DMS153 (cell line): ENCODE results near the gene ABCB11.

ENCODE experiments used
- DNase-seq: peaks from one replicate; lab custom pipeline; 2025; lab: John Stamatoyannopoulos, UW

ABCB11 gene

DNA sequence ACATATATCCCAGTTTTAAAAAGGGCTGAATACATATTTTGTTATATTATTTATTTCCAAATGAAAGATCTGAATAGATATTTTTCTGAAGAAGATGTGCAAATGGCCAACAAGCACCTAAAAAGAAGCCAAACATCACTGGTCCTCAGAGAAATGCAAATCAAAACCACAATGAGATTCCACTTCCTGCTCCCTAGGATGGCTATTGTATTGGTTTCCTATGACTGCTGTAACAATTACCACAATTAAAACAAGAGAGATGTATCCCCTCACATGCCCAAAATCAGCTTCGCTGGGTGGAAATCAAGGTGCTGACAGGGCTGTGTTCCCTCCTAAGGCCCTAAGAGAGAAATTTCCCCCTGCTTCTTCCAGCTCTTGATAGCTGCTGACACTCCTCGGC lies 23.2 kb downstream of the ABCB11 start:
- no peak for DNase-seq

DNA sequence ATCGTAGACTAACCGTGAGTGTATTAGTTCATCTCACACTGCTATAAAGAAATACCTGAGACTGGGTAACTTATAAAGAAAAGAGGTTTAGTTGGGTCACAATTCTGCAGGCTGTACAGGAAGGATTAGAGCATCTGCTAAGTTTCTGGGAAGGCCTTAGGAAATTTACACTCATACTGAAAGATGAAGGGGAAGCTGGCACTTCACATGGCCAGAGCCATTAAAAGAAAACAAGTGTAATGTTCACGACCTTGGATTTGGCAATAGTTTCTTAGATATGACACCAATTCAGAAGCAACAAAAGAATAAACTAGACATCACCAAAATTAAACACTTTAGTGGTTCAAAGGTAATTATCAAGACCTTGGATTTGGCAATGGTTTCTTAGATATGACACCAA lies 23.8 kb downstream of the ABCB11 start:
- DNase-seq = no peak

GRCh38 chr2:169006665-169007064 lies 24.5 kb downstream of the ABCB11 start:
- no peak for DNase-seq

DNA sequence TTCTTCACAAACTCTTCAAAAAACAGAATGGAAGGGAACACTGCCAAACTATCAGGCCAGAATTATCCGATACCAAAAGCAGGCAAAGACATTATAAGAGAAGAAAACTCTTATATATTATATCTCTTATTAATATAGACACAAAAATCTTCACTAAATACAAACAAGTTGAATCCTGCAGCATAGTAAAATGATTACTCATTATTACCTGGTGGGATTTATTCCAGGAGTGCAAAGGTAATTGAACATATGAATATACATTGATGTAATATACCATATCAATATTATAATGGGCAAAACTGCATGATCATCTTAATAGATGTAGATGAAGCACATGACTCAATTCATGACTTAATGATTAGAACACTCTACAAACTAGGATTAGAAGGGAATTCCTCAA lies 25.1 kb downstream of the ABCB11 start:
- no peak for DNase-seq

- no peak for DNase-seq
Observed at GRCh38 chr2:169005080-169005598, 26.0 kb downstream of the ABCB11 start.

DNA sequence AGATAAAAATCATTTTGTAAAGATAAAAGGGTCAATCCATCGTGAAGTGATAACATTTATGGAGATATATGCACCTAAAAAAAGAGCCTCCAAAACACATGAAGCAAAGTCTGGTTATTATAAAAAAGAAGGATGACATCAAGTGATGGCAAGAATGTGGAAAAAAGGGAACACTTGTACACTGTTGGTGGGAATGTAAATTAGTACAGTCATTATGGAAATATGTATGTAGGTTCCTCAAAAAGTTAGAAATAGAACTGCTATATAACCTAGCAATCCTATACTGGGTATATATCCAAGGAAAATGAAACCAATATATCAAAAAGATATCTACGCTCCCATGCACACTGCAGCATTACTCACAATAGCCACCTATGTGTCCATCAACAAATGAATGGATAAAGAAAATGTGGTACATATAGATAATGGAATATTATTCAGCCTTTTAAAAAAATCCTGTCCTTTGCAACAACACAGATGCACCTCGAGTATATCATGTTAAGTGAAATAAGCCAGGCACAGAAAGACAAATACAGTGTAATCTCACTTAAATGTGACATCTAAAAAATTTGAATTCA lies 28.9 kb downstream of the ABCB11 start:
- DNase-seq = no peak

DNA sequence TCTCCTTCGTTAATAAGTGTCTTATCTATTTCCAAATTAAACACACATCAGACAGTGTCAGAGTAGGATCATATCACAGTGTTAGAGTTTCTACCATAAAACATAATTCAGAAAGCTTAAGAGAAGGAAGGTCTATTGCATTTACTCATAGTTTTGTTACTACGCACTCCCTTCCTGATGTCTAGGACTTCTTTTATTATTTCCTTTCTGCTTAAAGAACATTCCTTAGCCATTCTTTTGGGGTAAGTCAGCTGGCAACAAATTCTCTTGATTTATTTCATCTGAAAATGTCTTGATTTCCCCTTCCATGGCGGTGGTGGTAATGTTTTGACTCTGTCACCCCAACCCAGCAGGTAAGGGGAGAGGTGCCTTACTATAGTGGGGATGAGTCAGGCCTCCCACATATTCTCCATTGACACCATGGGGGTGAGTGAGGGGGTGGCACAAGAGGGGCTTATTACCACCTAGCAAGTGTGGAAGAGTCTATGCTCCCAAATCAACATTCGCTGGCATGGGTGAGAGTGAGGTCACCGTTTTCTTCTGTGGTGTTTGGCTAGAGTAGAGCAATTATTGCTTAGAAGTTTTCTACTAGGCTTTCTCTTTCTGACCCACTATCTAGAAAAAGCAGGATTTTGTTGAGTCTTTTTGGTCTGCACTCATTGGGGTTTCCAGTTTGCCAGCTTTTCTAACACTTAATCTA lies 29.9 kb downstream of the ABCB11 start:
- no peak for DNase-seq

GRCh38 chr2:168999668-169000213 lies 31.4 kb downstream of the ABCB11 start:
- no peak for DNase-seq

GRCh38 chr2:168998609-168999211 lies 32.4 kb downstream of the ABCB11 start:
- no peak for DNase-seq

- DNase-seq = no peak
Observed at GRCh38 chr2:168997794-168998193, 33.3 kb downstream of the ABCB11 start.

GRCh38 chr2:168997118-168997521 lies 34.0 kb downstream of the ABCB11 start:
- DNase-seq = no peak

DNA sequence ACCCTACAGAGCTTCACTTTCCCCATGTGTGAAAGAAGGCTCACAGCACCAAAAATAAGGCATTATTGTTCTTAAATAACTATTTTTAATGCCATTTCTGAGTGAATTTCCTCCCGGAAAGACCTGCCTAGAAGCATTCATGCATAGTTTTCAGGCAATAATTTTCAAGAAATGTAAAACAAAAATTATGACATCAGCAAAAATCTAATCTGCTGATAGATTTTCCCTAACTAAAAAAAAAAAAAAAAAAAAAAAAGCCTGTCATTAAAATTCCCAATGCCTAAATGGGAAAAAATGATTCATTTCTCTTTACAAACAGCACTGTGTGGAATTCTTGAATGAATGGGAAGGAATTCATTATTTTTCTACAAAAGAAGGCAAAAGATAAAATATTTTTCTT lies 35.4 kb downstream of the ABCB11 start:
- DNase-seq = no peak

GRCh38 chr2:168993538-168993937 lies 37.6 kb downstream of the ABCB11 start:
- DNase-seq = no peak

DNA sequence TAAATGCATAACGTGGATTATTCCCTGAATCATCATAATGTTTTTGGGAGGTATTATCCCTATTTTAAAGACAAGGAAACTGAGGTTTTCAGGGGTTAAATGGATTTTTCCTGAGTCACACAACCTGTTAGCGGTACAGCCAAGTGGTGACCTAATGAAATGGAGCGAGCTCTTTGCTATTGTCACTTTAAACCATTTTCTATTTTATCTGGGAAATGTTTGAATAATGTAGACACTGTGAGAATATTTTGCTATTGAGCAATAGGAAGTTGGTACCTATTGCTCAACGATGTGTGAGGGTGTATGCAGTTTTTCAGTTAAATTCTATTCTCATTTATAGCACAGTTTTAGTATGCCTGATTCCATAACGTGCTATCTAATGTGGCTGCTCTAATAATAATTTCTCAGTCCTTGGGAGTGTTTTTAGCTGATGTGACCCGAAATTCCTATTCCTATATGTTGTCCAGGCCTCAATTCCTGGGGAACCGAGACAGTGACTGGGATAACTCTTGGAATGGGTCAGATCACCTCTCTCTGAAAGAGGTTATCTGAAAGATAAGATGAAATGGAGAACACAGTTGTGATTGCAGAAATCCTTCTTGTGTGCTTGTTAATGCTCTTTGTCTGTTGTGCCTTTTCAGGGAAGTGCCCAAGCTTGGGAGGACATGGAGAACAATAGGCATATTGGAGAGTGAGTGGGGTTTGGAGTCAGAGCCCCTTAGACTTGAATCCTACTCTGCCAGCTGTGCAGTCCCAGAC lies 38.4 kb downstream of the ABCB11 start:
- DNase-seq = no peak

GRCh38 chr2:168992026-168992425 lies 39.1 kb downstream of the ABCB11 start:
- DNase-seq = no peak

DNA sequence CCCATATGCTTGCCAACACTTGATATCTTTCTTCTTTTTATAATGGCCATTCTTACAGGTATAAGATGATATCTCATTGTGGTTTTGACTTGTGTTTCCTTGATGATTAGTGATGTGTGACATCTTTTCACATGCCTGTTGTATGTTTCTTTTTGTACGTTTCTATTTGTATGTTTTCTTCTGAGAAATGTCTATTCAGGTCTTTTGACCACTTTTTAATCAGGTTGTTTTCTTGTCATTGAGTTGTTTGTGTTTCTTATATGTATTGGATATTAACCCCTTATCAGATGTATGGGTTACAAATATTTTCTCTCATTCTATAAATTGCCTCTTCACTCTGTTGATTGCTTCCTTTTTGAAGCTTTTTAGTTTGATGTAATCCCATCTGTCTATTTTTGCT lies 42.4 kb downstream of the ABCB11 start:
- DNase-seq = no peak

DNA sequence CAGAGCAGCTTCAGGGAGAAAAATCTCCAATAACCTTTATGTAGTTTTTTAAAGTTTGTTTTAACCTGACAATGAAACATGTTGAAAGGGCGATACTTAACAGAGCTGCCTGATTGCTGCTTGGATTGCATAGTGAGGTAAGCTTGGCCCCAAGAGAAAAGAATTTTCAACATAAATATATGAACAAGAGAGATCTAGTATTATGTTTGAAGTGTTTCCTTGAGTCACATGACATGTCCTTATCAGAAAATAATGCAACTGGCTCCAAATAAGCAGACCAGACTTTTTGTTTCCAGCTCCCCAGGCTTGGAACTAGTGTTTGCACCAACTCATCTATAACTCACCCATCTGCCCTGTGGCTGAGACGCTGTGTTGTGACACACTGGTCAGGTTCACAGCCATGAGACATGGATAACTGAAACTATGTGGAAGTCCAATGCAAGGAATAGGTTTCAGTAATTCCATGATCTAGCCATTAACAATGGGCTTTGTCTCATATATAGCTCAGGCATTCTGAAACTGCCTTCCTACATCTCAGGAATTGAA lies 44.7 kb downstream of the ABCB11 start:
- no peak for DNase-seq

- no peak for DNase-seq
Observed at GRCh38 chr2:168981651-168982050, 49.5 kb downstream of the ABCB11 start.

- no peak for DNase-seq
Observed at GRCh38 chr2:168978461-168978861, 52.7 kb downstream of the ABCB11 start.

DNA sequence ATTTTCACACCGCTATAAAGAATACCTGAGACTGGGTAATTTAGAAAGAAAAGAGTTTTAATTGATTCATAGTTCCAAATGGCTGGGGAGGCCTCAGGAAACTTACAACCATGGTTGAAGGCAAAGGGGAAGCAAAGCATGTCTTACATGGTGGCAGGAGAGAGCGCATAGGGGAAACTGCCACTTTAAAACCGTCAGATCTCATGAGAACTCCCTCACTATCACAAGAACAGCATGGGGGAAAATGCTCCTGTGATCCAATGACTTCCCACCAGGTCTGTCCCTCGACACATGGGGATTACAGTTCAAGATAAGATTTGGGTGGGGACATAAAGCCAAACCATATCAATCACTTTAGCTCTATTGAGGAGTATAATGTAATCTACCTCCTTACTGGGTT lies 53.5 kb downstream of the ABCB11 start:
- DNase-seq = no peak

DNA sequence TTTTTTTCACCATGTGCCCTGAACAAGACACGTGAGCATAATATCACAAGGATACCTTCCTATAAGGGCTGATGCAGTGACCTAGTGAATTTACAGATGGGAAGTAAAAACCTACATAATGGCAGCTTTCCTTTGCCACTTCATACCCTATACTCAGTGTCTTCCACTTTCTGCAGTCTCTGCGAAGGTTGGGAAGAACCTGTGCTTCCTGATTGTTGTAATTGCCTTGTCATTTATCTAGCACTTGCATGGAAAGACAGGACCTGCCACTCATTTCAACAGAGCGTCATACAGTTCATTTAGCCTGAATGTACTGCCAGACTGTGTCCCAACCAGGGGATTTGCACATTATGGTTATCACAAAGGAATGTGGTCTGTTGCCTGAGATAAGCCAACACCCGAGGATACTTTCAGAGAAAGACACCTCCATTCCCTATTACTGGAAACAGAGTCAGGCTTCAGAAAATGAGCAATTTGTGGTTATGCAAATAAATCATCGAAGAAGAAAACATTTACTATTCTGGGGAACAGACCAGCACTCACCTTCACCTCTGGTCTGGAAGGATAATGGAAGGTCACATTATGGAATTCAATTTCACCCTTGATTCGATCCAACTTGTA lies 55.0 kb downstream of the ABCB11 start:
- no peak for DNase-seq

GRCh38 chr2:168974428-168974827 lies 56.7 kb downstream of the ABCB11 start:
- no peak for DNase-seq
